ENCODE measurements around the gene MUSTN1. TPM values are rescaled to one million over a fixed set of nuclear protein-coding genes. Genes with fewer than 3 reads are reported as not detected.

Gene MUSTN1
- polyA plus RNA-seq, 3 donors: 0.75 to 1.4 (median 1.3) TPM

DNA sequence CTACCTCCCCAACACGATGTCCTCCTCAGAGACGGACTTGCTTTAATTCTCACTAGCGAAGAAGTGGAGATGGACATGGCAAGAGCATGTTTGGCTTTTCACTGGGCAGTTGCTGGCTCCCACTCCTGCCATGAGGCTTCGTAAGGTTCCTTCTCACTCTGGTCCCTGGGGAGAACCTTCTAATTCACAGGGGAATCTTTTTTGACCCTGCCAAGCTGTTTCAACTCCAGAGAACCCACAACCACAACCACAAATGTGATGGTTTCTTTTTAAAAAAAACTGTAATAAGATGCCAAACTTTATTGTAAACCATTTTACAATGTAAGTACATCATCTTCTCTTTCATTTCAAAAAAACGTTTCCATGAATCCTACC lies 1.6 kb upstream of the MUSTN1 start:
- no peak for DNase-seq

- no peak for DNase-seq
Measured at GRCh38 chr3:52835766-52836470, 1.1 kb upstream of the MUSTN1 start.

DNA sequence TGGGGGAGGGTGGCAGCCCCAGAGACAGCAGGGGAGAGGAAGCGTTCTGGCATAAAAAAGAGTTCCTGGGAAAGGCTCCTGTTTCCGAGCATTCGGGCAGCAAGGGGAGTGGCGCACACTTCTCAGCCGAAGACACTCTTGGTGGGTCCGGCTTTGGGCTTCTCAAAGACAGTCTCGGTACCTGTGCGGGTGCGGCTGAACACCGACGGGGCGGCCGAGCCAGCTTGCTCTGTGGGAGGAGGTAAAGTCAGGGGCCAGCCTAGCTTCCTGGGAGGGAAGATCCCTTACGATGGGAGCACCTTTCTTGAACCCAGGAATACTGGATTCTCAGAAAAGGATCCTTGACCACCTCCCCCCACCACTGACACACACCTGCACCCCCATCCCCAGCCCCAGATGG lies 1.6 kb downstream of the MUSTN1 start:
- no peak for DNase-seq

DNA sequence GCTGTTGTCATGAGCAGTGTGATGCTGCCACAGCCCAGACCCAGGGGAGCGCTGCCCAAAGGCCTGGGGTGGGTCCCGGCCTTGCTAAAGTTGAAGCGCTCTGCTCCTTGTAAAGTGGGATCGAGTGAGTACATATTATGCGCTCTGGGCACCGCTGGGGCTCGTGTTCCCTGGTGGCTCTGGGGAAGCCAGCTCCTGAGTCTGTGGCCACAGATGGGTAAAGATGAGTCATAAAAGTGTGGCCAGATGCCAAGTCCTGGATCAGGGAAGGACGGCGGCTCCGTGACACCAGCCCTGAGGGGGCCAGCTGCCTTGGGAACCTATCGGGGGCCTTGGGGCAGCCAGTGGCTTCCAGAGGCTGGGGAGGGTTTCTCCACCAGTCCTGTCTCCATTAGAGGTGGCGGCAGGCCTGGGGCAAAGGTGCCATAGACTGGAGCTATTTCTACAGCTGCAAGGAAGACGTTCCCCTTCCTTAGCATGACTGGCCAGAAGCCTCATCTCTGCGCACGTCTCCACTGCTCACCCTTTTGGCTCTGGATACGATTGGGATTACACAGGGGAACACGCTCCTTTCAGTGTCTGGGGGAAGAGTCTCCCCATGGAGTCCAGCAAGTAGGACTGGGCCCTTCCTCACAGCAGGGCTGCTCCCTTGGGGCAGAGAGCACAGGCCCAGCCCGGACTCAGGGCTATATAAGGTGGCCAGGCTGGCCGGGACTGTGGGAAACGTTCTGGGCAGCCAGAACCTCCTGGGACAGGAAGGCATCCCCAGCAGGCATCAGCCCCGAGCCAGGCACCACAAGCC lies 3.1 kb downstream of the MUSTN1 start:
- DNase-seq: no peak

DNA sequence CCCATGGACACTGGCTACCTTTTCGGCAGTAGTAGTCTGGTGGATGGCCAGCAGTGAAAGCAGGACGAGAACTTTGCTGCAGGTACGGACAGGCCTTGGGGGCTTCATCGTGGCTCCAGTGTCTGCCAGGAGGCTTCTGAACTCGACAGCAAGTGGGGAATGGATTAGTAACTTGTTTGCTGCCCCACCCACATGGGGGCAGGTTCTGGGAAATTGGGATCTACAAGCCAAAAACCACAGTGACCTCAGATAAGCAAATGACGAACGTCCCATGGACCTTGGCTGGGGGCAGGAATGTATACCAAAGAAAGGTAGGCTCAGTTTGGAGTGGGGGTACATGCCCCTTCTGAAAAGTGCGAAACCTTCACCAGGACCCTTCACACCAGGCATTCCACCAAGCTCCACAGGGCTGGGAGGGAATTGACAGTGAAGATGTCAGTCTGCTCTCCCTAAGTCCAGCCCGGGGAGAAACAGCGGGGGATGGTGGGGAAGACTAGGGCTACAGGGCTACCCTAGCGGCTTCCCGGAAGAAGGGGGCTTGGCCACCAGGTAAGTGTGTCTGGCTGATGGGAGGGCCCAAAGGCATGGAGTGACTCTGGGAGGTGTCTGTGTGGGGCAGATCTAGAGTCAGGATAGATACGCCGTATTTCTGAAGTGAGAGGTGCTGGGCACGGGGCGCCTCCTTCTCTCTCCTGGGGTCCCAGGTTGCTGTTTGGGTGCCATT lies 4.1 kb downstream of the MUSTN1 start, which contains the start of gene ITIH4:
Gene ITIH4 (minus strand): TSS at position 138 of the 724 bp plus-strand sequence. CDS start 30 bp downstream, at position 108.
- no peak for DNase-seq

- no peak for DNase-seq
Measured at GRCh38 chr3:52829906-52830463, 4.8 kb downstream of the MUSTN1 start.

DNA sequence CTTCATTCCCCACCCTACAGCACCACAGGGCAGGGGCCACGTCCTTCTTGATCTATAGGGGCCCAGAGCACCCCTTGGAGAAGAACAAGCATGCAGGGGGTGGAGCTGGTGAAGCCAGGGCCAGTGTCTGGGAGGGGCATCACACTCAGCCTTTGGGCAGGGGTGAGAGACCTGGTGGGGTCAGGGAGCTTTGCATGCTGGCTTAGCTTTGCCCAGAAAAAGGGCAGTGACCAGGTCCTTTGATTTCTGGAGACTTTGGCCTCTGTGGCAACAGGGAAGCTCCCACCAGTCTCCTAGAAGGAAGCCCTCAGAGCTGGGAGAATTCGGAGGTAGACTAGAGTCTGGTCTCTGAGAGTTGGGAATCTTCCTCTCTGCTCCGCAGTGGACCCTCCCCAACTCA lies 5.3 kb downstream of the MUSTN1 start:
- no peak for DNase-seq

DNA sequence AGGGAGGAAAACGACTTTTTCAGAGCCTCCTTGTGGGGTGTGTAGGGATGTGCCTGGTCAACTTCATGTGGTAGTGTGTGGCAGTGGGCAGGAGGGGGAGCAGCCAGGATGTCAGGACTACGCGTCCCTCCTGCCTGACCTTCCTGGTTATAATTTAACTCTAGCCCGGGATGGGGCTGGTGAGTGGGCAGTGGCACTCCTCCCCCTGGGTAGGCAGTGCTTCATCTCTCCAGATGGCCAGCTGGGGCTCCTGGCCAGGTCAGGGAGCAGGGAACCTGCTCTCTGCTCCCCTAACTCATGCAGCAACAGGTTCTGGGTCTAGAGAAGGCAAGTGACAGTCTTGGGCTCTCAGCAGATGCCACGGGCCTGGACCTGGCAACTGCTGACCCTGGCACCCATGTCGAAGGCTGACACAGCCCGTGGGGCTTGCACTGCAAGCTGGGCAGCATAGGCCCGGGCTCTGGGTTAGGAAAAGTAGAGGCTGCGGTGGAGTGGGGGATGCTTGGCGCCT lies 6.9 kb downstream of the MUSTN1 start:
- DNase-seq: peak; percentile 22

- DNase-seq: no peak
Measured at GRCh38 chr3:52827441-52827840, 7.4 kb downstream of the MUSTN1 start.

DNA sequence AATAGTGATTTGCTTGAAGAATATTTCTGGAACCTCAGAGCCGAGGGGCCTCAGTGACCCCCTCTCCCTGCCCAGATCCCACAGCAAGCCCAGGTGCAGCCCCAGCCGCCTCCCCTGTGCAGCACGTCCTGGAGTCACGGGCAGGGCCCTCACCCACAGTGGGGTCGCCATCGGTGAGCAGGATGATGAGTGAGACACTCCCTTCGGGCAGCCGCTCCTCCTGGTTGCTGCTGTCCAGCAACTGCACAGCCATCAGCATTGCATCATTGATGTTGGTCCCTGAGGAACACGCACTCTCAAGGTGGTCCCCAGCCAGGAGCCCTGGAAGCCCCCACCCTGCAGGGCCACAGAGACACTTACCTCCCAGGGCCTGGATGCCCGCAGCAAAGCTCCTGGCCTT lies 10.8 kb downstream of the MUSTN1 start:
- DNase-seq: no peak

DNA sequence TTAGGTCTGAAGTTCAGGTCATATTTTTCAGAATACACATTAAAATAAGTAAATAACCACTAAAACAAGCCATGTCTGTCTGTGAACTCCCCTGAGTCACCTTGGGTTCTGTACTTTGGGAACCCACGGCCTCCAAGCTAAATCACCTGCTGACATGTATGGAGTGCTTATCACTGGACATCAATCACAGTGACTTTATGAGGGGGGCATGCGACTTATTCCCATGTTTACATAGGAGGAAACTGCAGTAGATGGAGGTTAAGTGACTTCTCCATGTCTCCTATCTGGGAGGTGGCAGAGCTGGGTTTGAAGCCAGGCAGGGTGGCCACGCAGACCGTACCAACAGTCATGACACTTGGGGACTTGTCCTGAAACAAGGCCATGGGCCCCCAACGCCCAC lies 12.5 kb downstream of the MUSTN1 start:
- no peak for DNase-seq

DNA sequence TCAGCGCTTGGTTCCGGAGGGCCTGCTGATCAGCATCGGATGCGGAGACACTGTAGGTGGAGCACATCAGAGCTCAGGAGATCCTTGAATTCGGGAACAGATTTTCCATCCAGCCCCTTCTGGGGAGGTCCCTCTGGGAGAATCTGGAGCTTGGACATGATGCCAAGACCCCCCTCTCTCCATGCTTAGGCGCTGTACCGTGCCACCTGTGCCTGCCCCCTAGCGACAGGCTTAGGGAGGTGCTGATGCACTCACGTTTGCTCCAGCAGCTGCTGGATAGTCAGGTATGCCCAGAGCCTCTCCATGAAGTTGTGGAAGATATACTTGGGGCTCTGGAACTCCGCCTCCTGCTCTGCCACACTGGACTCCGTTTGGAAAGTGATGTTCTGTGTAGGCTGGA lies 14.1 kb downstream of the MUSTN1 start:
- DNase-seq: no peak

DNA sequence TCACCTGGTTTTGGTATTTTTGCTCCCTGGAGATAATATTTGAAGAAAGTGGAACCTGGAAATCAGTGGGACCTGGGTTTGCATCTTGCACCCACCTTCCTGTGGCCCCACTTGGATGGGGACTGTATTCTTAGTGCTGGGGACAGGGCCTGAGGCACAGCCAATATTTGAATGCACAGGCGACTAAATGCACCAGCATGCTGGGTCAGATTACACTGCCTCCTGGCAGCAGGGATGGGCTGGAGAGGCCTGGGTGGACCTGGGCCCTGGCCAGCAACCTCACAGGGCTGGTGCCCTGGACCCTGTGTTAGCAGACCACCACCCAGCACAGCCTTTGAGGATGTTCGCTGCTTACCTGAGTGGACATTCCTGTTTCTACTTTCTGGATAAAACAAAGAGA lies 14.9 kb downstream of the MUSTN1 start:
- DNase-seq: no peak

- DNase-seq: no peak
Measured at GRCh38 chr3:52817860-52818259, 17.0 kb downstream of the MUSTN1 start.

GRCh38 chr3:52817221-52817620 lies 17.6 kb downstream of the MUSTN1 start:
- DNase-seq: no peak

- no peak for DNase-seq
Measured at GRCh38 chr3:52816654-52817053, 18.2 kb downstream of the MUSTN1 start.

GRCh38 chr3:52816199-52816598 lies 18.6 kb downstream of the MUSTN1 start:
- no peak for DNase-seq

DNA sequence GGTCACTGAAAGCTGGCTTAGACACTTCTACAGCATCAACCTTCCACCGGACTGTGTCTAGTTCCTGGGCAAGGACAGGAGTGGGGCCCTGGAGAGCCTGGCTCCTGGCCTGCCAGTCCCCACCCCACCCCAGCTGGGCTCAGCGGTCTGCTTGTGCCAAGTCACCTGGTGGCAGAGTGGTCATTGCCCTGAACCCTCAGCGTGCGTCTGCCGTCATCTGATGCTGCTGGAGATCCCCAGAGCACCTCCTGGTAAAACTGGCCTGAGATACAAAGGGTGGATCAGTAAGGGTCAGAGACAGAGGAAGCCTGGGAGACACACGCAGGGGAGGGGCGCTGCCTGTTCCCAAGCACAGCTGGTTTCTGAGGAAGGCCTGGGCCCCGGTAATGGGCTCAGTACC lies 21.0 kb downstream of the MUSTN1 start:
- no peak for DNase-seq

GRCh38 chr3:52811452-52812011 lies 23.3 kb downstream of the MUSTN1 start:
- no peak for DNase-seq

DNA sequence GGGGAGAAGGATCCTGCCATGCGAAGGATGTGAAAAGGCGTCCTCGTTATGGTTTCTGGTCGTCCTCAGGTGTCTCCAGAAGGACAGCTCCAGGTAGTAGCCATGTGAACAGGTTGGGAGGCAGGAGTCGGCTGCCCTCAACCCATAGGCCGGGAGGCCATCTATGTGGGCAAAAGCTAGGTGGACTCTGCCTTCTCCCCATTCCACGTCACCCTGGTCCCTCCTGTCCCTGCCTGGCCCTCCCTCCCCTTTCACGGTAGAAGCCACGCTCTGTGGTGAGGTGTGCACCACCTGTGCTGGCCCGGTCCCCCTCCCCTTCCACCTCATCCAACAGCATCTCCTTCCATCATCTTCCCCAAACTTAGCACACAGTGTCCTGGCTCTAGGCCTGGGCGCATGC lies 23.9 kb downstream of the MUSTN1 start:
- no peak for DNase-seq

GRCh38 chr3:52809662-52810377 lies 25.0 kb downstream of the MUSTN1 start:
- no peak for DNase-seq

Measured in renal pelvis (tissue), 4 donors.